Neural cell (in vitro differentiated cells): ENCODE results near the gene KLK10.

Experiments used
- CTCF ChIP-seq: fragments of 450-650 bp; IDR thresholded peaks from 2 replicates; pipeline ENCODE4 v1.5.1; 2014; ENCODE audit warnings: antibody characterized with exemption, mild to moderate bottlenecking, moderate library complexity; ENCODE audit not compliant: poor library complexity, severe bottlenecking
- EZH2 ChIP-seq: fragments of 200-600, 300-800 bp; shearing (Covaris generic), sonication (generic); IDR thresholded peaks from 2 replicates; pipeline ENCODE4 v1.6.1; 2014; ENCODE audit warnings: antibody characterized with exemption, low read length, borderline replicate concordance, mild to moderate bottlenecking; ENCODE audit not compliant: insufficient read depth, poor library complexity, severe bottlenecking
- SMC3 ChIP-seq: fragments of 450-650 bp; conservative IDR thresholded peaks from 2 replicates; pipeline ENCODE4 v1.6.1; 2014; ENCODE audit warnings: antibody characterized with exemption, mild to moderate bottlenecking, moderate library complexity; ENCODE audit not compliant: poor library complexity
- TAF1 ChIP-seq: IDR thresholded peaks from 2 replicates; pipeline ENCODE4 v1.6.1; 2012; ENCODE audit warnings: low read depth

- no peak for TF ChIP-seq CTCF
- no peak for TF ChIP-seq TAF1
- no peak for TF ChIP-seq EZH2
- no peak for TF ChIP-seq SMC3
Measured at GRCh38 chr19:51064534-51065220, 45.2 kb upstream of the KLK10 start, which contains the start of gene KLK13.
